Sigmoid colon (tissue), 7 donors: ENCODE results near the gene SLC36A4. TPM values are rescaled to one million over a fixed set of nuclear protein-coding genes. Genes with fewer than 3 reads are reported as not detected.

Source experiments
- DNase-seq: peaks from one replicate; pipeline ENCODE4 v3.0.0-alpha.2; 2019
- H3K27ac ChIP-seq, 4 donors: fragments of 200-600 bp; sonication (generic); one replicate each; pipeline ENCODE4 v1.5.1; 2016 to 2019; ENCODE audit warnings: mild to moderate bottlenecking in 1 of 4
- H3K27me3 ChIP-seq, 3 donors: fragments of 200-600 bp; sonication (generic); one replicate each; pipeline ENCODE4 v1.5.1; 2019; ENCODE audit warnings: mild to moderate bottlenecking in 1 of 3
- H3K36me3 ChIP-seq, 4 donors: fragments of 200-600 bp; sonication (generic); one replicate each; pipeline ENCODE4 v1.5.1; 2016 to 2019
- H3K4me1 ChIP-seq, 4 donors: fragments of 200-600 bp; sonication (generic); one replicate each; pipeline ENCODE4 v1.5.1; 2017 to 2019
- H3K4me3 ChIP-seq, 4 donors: fragments of 200-600 bp; sonication (generic); one replicate each; pipeline ENCODE4 v1.5.1; 2017 to 2019; ENCODE audit warnings: mild to moderate bottlenecking in 2 of 4, moderate library complexity in 1 of 4
- H3K9me3 ChIP-seq, 4 donors: fragments of 200-600 bp in 3 of 4; sonication (generic) in 3 of 4; one replicate each; pipeline versions ENCODE4 v1.5.1 to v1.6.1; 2013 to 2019
- CTCF ChIP-seq, 4 experiments: fragments of 450-650 bp in 3 of 4; fragments of 200-600 bp in 1 of 4; IDR thresholded peaks; one replicate each; pipeline ENCODE4 v1.5.1; 2016 to 2019; ENCODE audit warnings: antibody characterized with exemption in 4 of 4, mild to moderate bottlenecking in 3 of 4, moderate library complexity in 2 of 4
- EP300 ChIP-seq, 4 donors: sonication (generic); formaldehyde crosslinking; IDR thresholded peaks; one replicate each; pipeline ENCODE4 v1.6.1; 2017; ENCODE audit warnings: antibody characterized with exemption in 4 of 4
- POLR2A ChIP-seq, 2 donors: fragments of 450-650 bp; IDR thresholded peaks; one replicate each; pipeline ENCODE4 v1.6.1; 2016; ENCODE audit warnings: antibody characterized with exemption in 2 of 2, mild to moderate bottlenecking in 2 of 2, moderate library complexity in 2 of 2
- POLR2AphosphoS5 ChIP-seq, 4 donors: sonication (generic); formaldehyde crosslinking; IDR thresholded peaks; one replicate each; pipeline ENCODE4 v1.6.1; 2017; ENCODE audit warnings: antibody characterized with exemption in 4 of 4
- WGBS, 2 donors: extraction: QIAGEN DNeasy Blood & Tissue Kit; methylation state at CpG; one replicate each; pipeline ENCODE4 v1.1.7; 2013; 5-methylcytosine and 5-hydroxymethylcytosine counted together
- intact Hi-C: fragments of 100-400 bp; cut with DNase I; formaldehyde crosslinking; loops from one replicate; pipeline ENCODE4 v1.15.1; 2023
- polyA plus RNA-seq, 3 donors: library from polyadenylated mRNA; stranded (reverse); fragments of 200-250 nt; gene quantifications; one replicate each; pipeline ENCODE4 v1.2.3, GENCODE V29; 2013
- total RNA-seq, 4 donors: library from RNA; depleted of rRNA; stranded (reverse); fragments of >200 nt; gene quantifications; one replicate each; pipeline ENCODE4 v1.1.0, GENCODE V29; 2016
- donor health status: healthy with polysubstance abuse.
- donor health status: Bipolar disorder and iron deficiency.
- donor health status: healthy.

Gene SLC36A4
- total and polyA plus RNA-seq, 7 donors, result 4.2 to 17.7 (median 14.6) TPM

DNA sequence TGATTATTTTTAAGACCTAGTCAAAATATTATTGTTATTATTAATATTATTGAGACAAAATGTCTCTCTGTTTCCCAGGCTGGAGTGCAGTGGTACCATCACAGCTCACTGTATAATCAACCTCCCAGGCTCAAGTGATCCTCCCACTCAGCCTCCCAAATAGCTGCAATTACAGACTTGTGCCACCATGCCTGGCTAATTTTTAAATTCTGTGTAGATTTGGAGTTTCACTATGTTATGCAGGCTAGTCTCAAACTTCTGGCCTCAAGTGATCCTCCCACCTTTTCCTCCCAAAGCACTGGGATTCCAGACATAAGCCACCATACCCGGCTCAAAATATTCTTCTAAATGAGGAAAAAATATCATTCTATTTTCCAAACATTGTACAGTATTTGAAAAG lies 37.0 kb downstream of the SLC36A4 start:
- TF ChIP-seq POLR2AphosphoS5 (IDR thresholded peaks at IDR 0.05) (no peak), CTCF (IDR thresholded peaks at IDR 0.05) (no peak), EP300 (IDR thresholded peaks at IDR 0.05) (no peak), POLR2A (IDR thresholded peaks at IDR 0.05) (no peak)
- intact Hi-C loops, result no loop called here
- Histone ChIP-seq H3K9me3 (no peaks in the 10 kb centered on the region), H3K27ac (no peak overlapping the region), H3K27me3 (no peaks in the 10 kb centered on the region), H3K36me3 (peaks cover 0 to 68% (median 17%) of the 10 kb centered on the region in 4 donors), H3K4me3 (no peak overlapping the region), H3K4me1 (no peaks in the 10 kb centered on the region)
- no peak for DNase-seq
- 93 to 99% methylated on average over 1 of the region's 1 CpG for WGBS, 2 donors

- TF ChIP-seq CTCF (IDR thresholded peaks at IDR 0.05) (no peak), EP300 (IDR thresholded peaks at IDR 0.05) (no peak), POLR2AphosphoS5 (IDR thresholded peaks at IDR 0.05) (no peak), POLR2A (IDR thresholded peaks at IDR 0.05) (no peak)
- DNase-seq, result no peak
- no peak overlapping the region for H3K4me3 ChIP-seq
- H3K9me3 ChIP-seq, result no peaks in the 10 kb centered on the region
- H3K4me1 ChIP-seq, result no peaks in the 10 kb centered on the region
- intact Hi-C loops, result no loop called here
- H3K27me3 ChIP-seq, result no peaks in the 10 kb centered on the region
- peaks cover 0 to 62% (median 15%) of the 10 kb centered on the region in 4 donors for H3K36me3 ChIP-seq
- H3K27ac ChIP-seq, result no peak overlapping the region
These were observed 37.6 kb downstream of the SLC36A4 start for GRCh38 chr11:93160156-93160555.

- intact Hi-C loops, result no loop called here
- no peak for DNase-seq
- WGBS, 2 donors, result 92 to 98% methylated on average over 2 of the region's 2 CpGs
These were observed 38.1 kb downstream of the SLC36A4 start for GRCh38 chr11:93159721-93160120.

DNA sequence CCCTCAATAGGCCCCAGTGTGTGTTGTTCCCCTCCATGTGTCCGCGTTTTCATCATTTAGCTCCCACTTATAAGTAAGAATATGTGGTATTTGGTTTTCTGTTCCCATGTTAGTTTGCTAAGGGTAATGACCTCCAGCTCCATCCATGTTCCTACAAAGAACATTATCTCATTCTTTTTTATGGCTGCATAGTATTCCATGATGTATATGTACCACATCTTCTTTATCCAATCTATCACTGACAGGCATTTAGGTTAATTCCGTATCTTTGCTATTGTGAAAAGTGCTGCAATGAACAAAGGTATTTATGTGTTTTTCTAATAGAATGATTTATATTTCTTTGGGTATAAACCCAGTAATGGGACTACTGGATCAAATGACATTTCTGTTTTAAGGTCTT lies 42.1 kb downstream of the SLC36A4 start:
- TF ChIP-seq POLR2A (IDR thresholded peaks at IDR 0.05), result no peak
- TF ChIP-seq POLR2AphosphoS5 (IDR thresholded peaks at IDR 0.05), result no peak
- no peak for TF ChIP-seq EP300 (IDR thresholded peaks at IDR 0.05)
- no peak for TF ChIP-seq CTCF (IDR thresholded peaks at IDR 0.05)
- Histone ChIP-seq H3K27me3 (no peaks in the 10 kb centered on the region), H3K4me1 (no peaks in the 10 kb centered on the region), H3K9me3 (no peaks in the 10 kb centered on the region), H3K4me3 (no peak overlapping the region), H3K36me3 (peaks cover 0 to 32% (median 7%) of the 10 kb centered on the region in 4 donors), H3K27ac (no peak overlapping the region)
- intact Hi-C loops, result no loop called here
- 95 to 96% methylated on average over 3 of the region's 3 CpGs for WGBS, 2 donors
- no peak for DNase-seq

More at GRCh38 chr11:93159721-93160120, 38.1 kb downstream of the SLC36A4 start:
- no peaks in the 10 kb centered on the region for H3K4me1 ChIP-seq
- no peaks in the 10 kb centered on the region for H3K9me3 ChIP-seq
- TF ChIP-seq EP300 (IDR thresholded peaks at IDR 0.05), result no peak
- TF ChIP-seq CTCF (IDR thresholded peaks at IDR 0.05), result no peak
- TF ChIP-seq POLR2A (IDR thresholded peaks at IDR 0.05), result no peak
- TF ChIP-seq POLR2AphosphoS5 (IDR thresholded peaks at IDR 0.05), result no peak
- no peaks in the 10 kb centered on the region for H3K27me3 ChIP-seq
- H3K27ac ChIP-seq, result no peak overlapping the region
- peaks cover 0 to 57% (median 13%) of the 10 kb centered on the region in 4 donors for H3K36me3 ChIP-seq
- no peak overlapping the region for H3K4me3 ChIP-seq

DNA sequence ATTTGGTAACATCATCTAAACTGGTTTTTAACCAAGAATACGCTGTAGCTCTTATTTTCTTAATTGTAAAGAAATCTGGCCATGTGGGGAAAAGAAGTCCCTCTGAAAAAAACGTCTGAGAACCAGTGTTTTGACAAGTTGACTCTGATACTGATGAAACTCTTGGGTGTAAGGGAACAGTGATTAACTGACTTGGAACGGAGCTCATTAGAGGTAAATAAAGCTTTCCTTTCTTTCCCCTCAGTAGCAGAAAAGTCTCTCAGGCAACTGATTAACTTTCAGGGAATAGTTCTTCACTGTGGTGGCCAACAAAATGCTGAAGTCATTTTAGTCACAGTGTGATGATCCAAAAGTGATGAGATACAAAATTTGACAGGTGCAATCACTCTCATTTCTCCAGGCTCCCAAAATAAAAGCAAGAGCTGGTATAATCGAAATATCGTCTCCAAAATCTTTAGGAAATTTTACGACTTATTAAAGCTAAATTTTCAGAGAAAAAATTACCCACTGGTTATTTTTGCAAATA lies 52.3 kb downstream of the SLC36A4 start:
- TF ChIP-seq EP300 (IDR thresholded peaks at IDR 0.05) (no peak), CTCF (IDR thresholded peaks at IDR 0.05) (no peak), POLR2AphosphoS5 (IDR thresholded peaks at IDR 0.05) (no peak), POLR2A (IDR thresholded peaks at IDR 0.05) (no peak)
- WGBS, 2 donors, result 91 to 92% methylated on average over 6 of the region's 6 CpGs
- Histone ChIP-seq H3K36me3 (peaks cover 0 to 5% (median 0%) of the 10 kb centered on the region in 4 donors), H3K4me3 (no peak overlapping the region), H3K27me3 (no peaks in the 10 kb centered on the region), H3K4me1 (no peaks in the 10 kb centered on the region), H3K9me3 (no peaks in the 10 kb centered on the region), H3K27ac (no peak overlapping the region)
- DNase-seq, result no peak
- intact Hi-C loops, result no loop called here
